Stomach (tissue), 9 donors: ENCODE results near the gene ST7L. TPM values are rescaled to one million over a fixed set of nuclear protein-coding genes. Genes with fewer than 3 reads are reported as not detected.

Experiments
- DNase-seq, 2 donors: peaks; one replicate each; pipeline versions ENCODE4 v3.0.0 to v3.0.0-alpha.2; 2013 to 2019
- H3K27ac ChIP-seq, 5 donors: fragments of 200-600 bp in 4 of 5; sonication (generic) in 4 of 5; one replicate each; pipeline ENCODE4 v1.5.1; 2013 to 2019; ENCODE audit warnings: mild to moderate bottlenecking in 1 of 5, moderate library complexity in 1 of 5
- H3K27me3 ChIP-seq, 3 donors: fragments of 200-600 bp; sonication (generic); one replicate each; pipeline ENCODE4 v1.5.1; 2017 to 2019; ENCODE audit warnings: mixed run types in 1 of 3
- H3K36me3 ChIP-seq, 4 donors: fragments of 200-600 bp; sonication (generic); 1 replicate in 3 of 4; 2 replicates in 1 of 4; pipeline ENCODE4 v1.5.1; 2016 to 2019
- H3K4me1 ChIP-seq, 4 donors: fragments of 200-600 bp; sonication (generic); one replicate each; pipeline ENCODE4 v1.5.1; 2016 to 2019
- H3K4me3 ChIP-seq, 4 donors: fragments of 200-600 bp; sonication (generic) in 3 of 4; one replicate each; pipeline ENCODE4 v1.5.1; 2016 to 2019; ENCODE audit warnings: mild to moderate bottlenecking in 1 of 4
- H3K9me3 ChIP-seq, 4 donors: fragments of 200-600 bp; sonication (generic); one replicate each; pipeline ENCODE4 v1.5.1; 2016 to 2019
- EP300 ChIP-seq: sonication (generic); formaldehyde crosslinking; IDR thresholded peaks from one replicate; pipeline ENCODE4 v1.6.1; 2017; ENCODE audit warnings: antibody characterized with exemption
- POLR2A ChIP-seq, 4 donors: fragments of 450-650 bp; IDR thresholded peaks; one replicate each; pipeline ENCODE4 v1.6.1; 2016; ENCODE audit warnings: antibody characterized with exemption in 4 of 4, control low read depth in 2 of 4, mild to moderate bottlenecking in 1 of 4, moderate library complexity in 1 of 4
- POLR2AphosphoS5 ChIP-seq, 3 donors: sonication (generic); formaldehyde crosslinking; IDR thresholded peaks; one replicate each; pipeline ENCODE4 v1.6.1; 2016; ENCODE audit warnings: antibody characterized with exemption in 3 of 3
- WGBS, 5 donors: extraction: QIAGEN DNeasy Blood & Tissue Kit in 3 of 5; methylation state at CpG; one replicate each; pipeline versions ENCODE4 v1.1.5 to v1.1.7; 2013 to 2018; 5-methylcytosine and 5-hydroxymethylcytosine counted together
- intact Hi-C: fragments of 100-400 bp; cut with DNase I; formaldehyde crosslinking; loops from one replicate; pipeline ENCODE4 v1.15.1; 2023; ENCODE audit warnings: low total_unique reads
- polyA plus RNA-seq, 3 donors: library from polyadenylated mRNA; stranded (reverse); fragments of 200-250 nt; gene quantifications; one replicate each; pipeline ENCODE4 v1.2.3, GENCODE V29; 2013
- total RNA-seq, 5 donors: library from RNA; depleted of rRNA; stranded (reverse); fragments of >200 nt; gene quantifications; one replicate each; pipeline versions ENCODE4 v1.1.0 to v1.2.3, GENCODE V29; 2014 to 2016
- TF ChIP-seq, protein P1 (sequence below), 7 experiments: fragments of 450-650 bp in 4 of 7; fragments of 200-600 bp in 3 of 7; sonication (generic) in 3 of 7; IDR thresholded peaks; one replicate each; pipeline ENCODE4 v1.5.1; 2016 to 2019; ENCODE audit warnings: antibody characterized with exemption in 7 of 7, control low read depth in 2 of 7, mild to moderate bottlenecking in 1 of 7
- donor health status: healthy with polysubstance abuse.
- donor health status: Bipolar disorder and iron deficiency.
- donor health status: healthy.

The ST7L gene
- total and polyA plus RNA-seq, 8 donors, result 3.5 to 85.7 (median 11.3) TPM

DNA sequence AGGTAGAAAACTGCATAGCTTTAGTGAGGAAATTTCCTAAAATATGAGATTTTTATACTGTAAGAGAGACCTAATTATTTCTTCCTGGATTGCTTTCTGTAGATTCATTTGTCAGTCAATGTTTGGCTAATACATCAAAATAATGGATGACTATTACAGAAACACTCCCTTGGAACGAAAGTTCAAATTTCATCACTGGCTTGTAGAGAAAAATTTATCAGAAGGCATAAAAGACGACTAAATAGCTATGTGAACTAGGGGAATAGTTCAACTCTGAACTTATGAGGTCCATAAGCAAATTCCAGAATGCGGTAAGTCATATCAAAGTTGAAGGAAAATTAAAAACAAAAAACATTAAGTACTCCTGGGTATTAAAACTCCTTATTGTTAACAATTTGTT lies 74.2 kb downstream of the ST7L start:
- Histone ChIP-seq H3K27me3 (no peaks in the 10 kb centered on the region), H3K9me3 (no peaks in the 10 kb centered on the region), H3K4me1 (peaks cover 0 to 9% (median 0%) of the 10 kb centered on the region in 4 donors), H3K36me3 (peaks cover 15 to 69% (median 46%) of the 10 kb centered on the region in 4 donors), H3K4me3 (no peak overlapping the region), H3K27ac (peak overlapping the region in 3 of 5 donors; percentile 34 to 60 (median 55))
- WGBS, 5 donors, result 69 to 87% (median 73%) methylated on average over 3 of the region's 3 CpGs
- intact Hi-C loops, result no loop called here
- peak in 1 of 2 donors; percentile 18 for DNase-seq
- TF ChIP-seq EP300, result no peak
- no peak for TF ChIP-seq POLR2AphosphoS5 (IDR thresholded peaks at IDR 0.05)
- TF ChIP-seq, protein P1, sequence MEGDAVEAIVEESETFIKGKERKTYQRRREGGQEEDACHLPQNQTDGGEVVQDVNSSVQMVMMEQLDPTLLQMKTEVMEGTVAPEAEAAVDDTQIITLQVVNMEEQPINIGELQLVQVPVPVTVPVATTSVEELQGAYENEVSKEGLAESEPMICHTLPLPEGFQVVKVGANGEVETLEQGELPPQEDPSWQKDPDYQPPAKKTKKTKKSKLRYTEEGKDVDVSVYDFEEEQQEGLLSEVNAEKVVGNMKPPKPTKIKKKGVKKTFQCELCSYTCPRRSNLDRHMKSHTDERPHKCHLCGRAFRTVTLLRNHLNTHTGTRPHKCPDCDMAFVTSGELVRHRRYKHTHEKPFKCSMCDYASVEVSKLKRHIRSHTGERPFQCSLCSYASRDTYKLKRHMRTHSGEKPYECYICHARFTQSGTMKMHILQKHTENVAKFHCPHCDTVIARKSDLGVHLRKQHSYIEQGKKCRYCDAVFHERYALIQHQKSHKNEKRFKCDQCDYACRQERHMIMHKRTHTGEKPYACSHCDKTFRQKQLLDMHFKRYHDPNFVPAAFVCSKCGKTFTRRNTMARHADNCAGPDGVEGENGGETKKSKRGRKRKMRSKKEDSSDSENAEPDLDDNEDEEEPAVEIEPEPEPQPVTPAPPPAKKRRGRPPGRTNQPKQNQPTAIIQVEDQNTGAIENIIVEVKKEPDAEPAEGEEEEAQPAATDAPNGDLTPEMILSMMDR (IDR thresholded peaks at IDR 0.05), result no peak
- TF ChIP-seq POLR2A (IDR thresholded peaks at IDR 0.05), result no peak

DNA sequence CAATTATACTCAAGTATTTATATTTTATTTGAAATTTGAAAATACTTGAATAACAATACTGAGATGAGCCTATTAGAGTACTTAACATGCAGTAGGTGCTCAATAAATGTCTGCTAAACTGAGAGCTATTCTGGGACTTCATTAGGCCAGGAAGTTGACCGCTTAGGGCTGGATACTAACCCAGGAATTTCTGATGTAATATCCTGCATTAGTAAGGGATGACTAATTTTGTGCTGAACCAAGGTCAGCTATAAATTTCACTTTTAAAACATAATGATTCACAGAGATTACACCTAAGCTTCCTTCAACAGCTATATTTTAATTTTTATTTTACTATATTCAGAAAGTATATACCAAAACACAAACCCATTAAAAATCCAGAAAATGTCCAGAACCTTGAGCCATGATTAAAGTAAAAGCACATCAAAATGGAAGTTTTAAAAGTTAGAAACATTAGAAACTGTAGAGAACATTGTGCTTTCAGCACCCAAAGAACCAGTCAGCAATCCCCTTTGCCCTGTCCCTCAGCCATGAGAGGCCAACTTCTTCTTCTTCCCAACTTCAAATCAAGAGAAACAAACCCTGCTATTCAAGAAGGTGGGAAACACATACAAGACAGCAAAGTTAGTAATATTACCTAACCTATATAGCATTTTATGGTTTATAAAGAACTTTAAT lies 74.8 kb downstream of the ST7L start:
- H3K4me3 ChIP-seq, result no peak overlapping the region

DNA sequence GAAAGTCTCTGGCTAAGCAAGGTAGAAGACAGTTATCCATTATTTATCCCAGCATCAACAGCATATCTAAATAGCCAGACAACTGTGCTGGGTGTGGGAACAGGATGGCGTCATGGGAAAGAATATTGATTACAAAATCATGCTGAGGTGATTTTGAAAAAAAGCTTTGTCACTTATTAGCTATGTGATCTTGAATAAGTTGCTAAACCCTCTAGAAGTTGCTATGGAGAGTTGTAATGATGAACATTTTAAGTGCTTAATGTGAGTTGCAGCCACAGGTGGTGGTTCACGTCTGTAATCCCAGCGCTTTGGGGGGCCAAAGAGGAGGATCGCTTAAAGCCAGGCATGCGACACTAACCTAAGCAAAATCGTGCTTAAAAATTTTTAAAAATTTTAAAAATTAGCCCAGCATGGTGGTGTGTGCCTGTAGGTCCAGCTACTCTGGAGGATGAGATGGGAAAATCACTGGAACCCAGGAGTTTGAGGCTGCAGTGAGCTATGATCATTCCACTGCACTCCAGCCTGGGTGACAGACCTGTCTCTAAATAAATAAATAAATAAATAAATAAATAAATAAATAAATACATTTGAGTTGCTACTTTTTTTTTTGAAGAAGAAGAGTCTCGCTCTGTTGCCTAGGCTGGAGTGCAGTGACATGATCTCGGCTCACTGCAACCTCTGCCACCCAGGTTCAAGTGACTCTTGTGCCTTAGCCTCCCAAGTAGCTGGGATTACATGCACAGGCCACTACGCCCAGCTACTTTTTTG lies 76.6 kb downstream of the ST7L start:
- peaks cover 0 to 9% (median 0%) of the 10 kb centered on the region in 4 donors for H3K4me1 ChIP-seq
- intact Hi-C loops, result no loop called here
- peaks cover 6 to 62% (median 46%) of the 10 kb centered on the region in 4 donors for H3K36me3 ChIP-seq
- no peak overlapping the region for H3K27ac ChIP-seq
- 85 to 97% (median 91%) methylated on average over 9 of the region's 9 CpGs for WGBS, 5 donors
- no peak for TF ChIP-seq POLR2A (IDR thresholded peaks at IDR 0.05)
- no peaks in the 10 kb centered on the region for H3K27me3 ChIP-seq
- no peak overlapping the region for H3K4me3 ChIP-seq
- DNase-seq, result peak in 1 of 2 donors; percentile 14
- H3K9me3 ChIP-seq, result no peaks in the 10 kb centered on the region

More for the DNA sequence above, 74.8 kb downstream of the ST7L start:
- 37 to 68% (median 64%) methylated on average over 1 of the region's 1 CpG for WGBS, 5 donors
- TF ChIP-seq EP300 (no peak), POLR2AphosphoS5 (IDR thresholded peaks at IDR 0.05) (peak in 1 of 3 donors; percentile 50)
- TF ChIP-seq, protein P1 (IDR thresholded peaks at IDR 0.05), result no peak
- Histone ChIP-seq H3K27ac (peak overlapping the region in 3 of 5 donors; percentile 34 to 60 (median 55)), H3K9me3 (no peaks in the 10 kb centered on the region), H3K4me1 (peaks cover 0 to 9% (median 0%) of the 10 kb centered on the region in 4 donors), H3K27me3 (no peaks in the 10 kb centered on the region), H3K36me3 (peaks cover 15 to 66% (median 47%) of the 10 kb centered on the region in 4 donors)
- intact Hi-C loops, result no loop called here
- DNase-seq, result peak in 1 of 2 donors; percentile 53

DNA sequence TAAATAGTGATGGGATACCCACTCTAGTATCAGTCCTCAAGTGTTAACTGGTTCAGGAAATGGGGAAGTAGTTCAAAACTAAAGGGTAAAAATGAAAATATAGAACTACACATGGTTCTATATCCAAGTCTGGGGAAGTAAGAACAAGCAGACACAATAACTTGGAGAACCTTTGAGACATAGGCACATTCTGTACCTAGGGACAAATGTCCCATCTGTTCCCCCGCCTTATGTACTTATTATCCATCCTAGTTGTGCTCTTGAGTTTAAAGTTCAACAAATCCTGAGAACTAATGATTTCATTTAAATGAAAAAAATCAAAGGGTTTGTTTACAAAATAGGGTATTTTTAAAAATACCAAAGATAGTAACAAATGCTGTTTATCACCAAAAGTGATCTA lies 77.6 kb downstream of the ST7L start:
- 30 to 100% (median 45%) methylated on average over 1 of the region's 1 CpG for WGBS, 5 donors

More for the DNA sequence above, 77.6 kb downstream of the ST7L start:
- Histone ChIP-seq H3K36me3 (peaks cover 6 to 59% (median 45%) of the 10 kb centered on the region in 4 donors), H3K27ac (no peak overlapping the region), H3K27me3 (no peaks in the 10 kb centered on the region), H3K9me3 (no peaks in the 10 kb centered on the region), H3K4me1 (peaks cover 0 to 9% (median 0%) of the 10 kb centered on the region in 4 donors), H3K4me3 (no peak overlapping the region)
- intact Hi-C loops, result no loop called here
- TF ChIP-seq, protein P1 (IDR thresholded peaks at IDR 0.05), result no peak
- no peak for TF ChIP-seq POLR2A (IDR thresholded peaks at IDR 0.05)
- TF ChIP-seq POLR2AphosphoS5 (IDR thresholded peaks at IDR 0.05), result no peak
- TF ChIP-seq EP300, result no peak
- DNase-seq, result no peak
